ENCODE data around the gene CPPED1. TPM values are rescaled to one million over a fixed set of nuclear protein-coding genes. Genes with fewer than 3 reads are reported as not detected.

Gene CPPED1
- total and polyA plus RNA-seq, 2 of the 4 experiments (the other 2 are of a cell fraction) = 5.1 to 6.5 TPM

GRCh38 chr16:12802048-12802447 is 1.6 kb downstream of the CPPED1 start:
- Histone ChIP-seq H3K4me2 (ENCODE audit: low read depth, low read length) (peak overlapping the region; percentile 89), H3K36me3 (ENCODE audit: control insufficient read depth, insufficient read depth, low read length) (no peaks in the 10 kb centered on the region), H3K27ac (ENCODE audit: insufficient read depth, low read length) (peak overlapping the region; percentile 63; the same call in 1 of the 2 replicates), H4K20me1 (ENCODE audit: insufficient read depth, low read length) (no peaks in the 10 kb centered on the region), H3K9me3 (ENCODE audit: control insufficient read depth, insufficient read depth, low read length) (no peaks in the 10 kb centered on the region), H4K5ac (ENCODE audit: low read depth, low read length) (peak overlapping the region; percentile 96; the same call in 1 of the 2 replicates), H2BK5ac (ENCODE audit: low read depth, low read length, poor library complexity, severe bottlenecking) (peak overlapping the region; percentile 59), H3K56ac (ENCODE audit: extremely low read depth, insufficient read depth, low read length) (no peak overlapping the region), H2BK120ac (ENCODE audit: low read depth, low read length) (0 out of 2 replicates have a peak overlapping the region, but pooled peaks have one; percentile 64), H3K4ac (ENCODE audit: low read depth, low read length) (peak overlapping the region; percentile 39; the same call in 1 of the 2 replicates), H3K4me1 (ENCODE audit: control insufficient read depth, insufficient read depth, low read length) (peaks cover 4% of the 10 kb centered on the region), H2AK9ac (replicated peaks; ENCODE audit: low read depth, low read length, poor library complexity) (no peak overlapping the region), H4K91ac (ENCODE audit: insufficient read depth, low read depth, low read length) (peak overlapping the region; percentile 51; the same call in 1 of the 2 replicates), H2AK5ac (ENCODE audit: low read depth, low read length) (peak overlapping the region; percentile 35), H3K23ac (ENCODE audit: low read depth, low read length) (no peak overlapping the region), H4K8ac (ENCODE audit: low read depth in 2 of 2, low read length in 2 of 2) (peak overlapping the region; percentile 66 to 82; a peak in 2 of 4 replicates), H3K9me1 (ENCODE audit: insufficient read depth, low read length) (no peaks in the 10 kb centered on the region), H3K79me1 (ENCODE audit: low read depth in 1 of 2, low read length in 2 of 2) (peaks cover 7 to 16% of the 10 kb centered on the region in 2 experiments; a peak in 3 of 4 replicates), H2BK15ac (ENCODE audit: low read depth, low read length) (no peak overlapping the region), H3K18ac (ENCODE audit: low read depth, low read length) (peak overlapping the region; percentile 75; the same call in 1 of the 2 replicates), H3K14ac (replicated peaks; ENCODE audit: low read depth, low read length) (no peak overlapping the region), H2BK20ac (ENCODE audit: low read depth, low read length) (peak overlapping the region; percentile 55; the same call in 1 of the 2 replicates), H3K9ac (ENCODE audit: low read depth, low read length) (0 out of 2 replicates have a peak overlapping the region, but pooled peaks have one; percentile 4), H3K4me3 (ENCODE audit: insufficient read depth, low read depth, low read length) (no peak overlapping the region), H3K27me3 (ENCODE audit: control insufficient read depth, insufficient read depth, low read length) (no peaks in the 10 kb centered on the region), H2AFZ (replicated peaks; ENCODE audit: low read length, poor library complexity) (no peak overlapping the region)
- DNase-seq (no peak), ATAC-seq (ENCODE audit: low read depth) (no peak)
- in situ Hi-C loops (cut with MboI; ENCODE audit: low sequenced_read_pairs) (no loop called here), dilution Hi-C loops (cut with HindIII; ENCODE audit: low sequenced_read_pairs, unreplicated experiment) (no loop called here), intact Hi-C loops (cut with micrococcal nuclease) (no loop called here)
- ChIA-PET CTCF (no interaction called here), POLR2A (ENCODE audit: unreplicated experiment) (interaction anchor here (0.6 kb wide), 1 partner anchor 36 kb away, joined by 6 read pairs; no protein-coding TSS in a partner anchor)
- 81% methylated on average over 4 of the region's 9 CpGs; no CpG with 5 or more reads in 1 of the 2 experiments for WGBS, 2 experiments (ENCODE audit: extremely low coverage in 2 of 2, insufficient read length in 1 of 2)
- BruUV-seq (replicated peaks) = no TSS peak
- TF ChIP-seq USF2 (IDR thresholded peaks at IDR 0.05; ENCODE audit: low read depth, low read length) (no peak), MAFK (IDR thresholded peaks at IDR 0.05; ENCODE audit: low read depth, low read length) (no peak), MAZ (IDR thresholded peaks at IDR 0.05; ENCODE audit: borderline replicate concordance, low read depth, low read length) (no peak), POLR2A (IDR thresholded peaks at IDR 0.05; ENCODE audit: low read depth, low read length) (no peak), CHD1 (IDR thresholded peaks at IDR 0.05; ENCODE audit: low read depth, low read length) (no peak), CEBPB (IDR thresholded peaks at IDR 0.05; ENCODE audit: low read depth, low read length) (no peak)

Measured in IMR-90 (cell line).